ENCODE data around the gene ARHGAP29. TPM values are rescaled to one million over a fixed set of nuclear protein-coding genes. Genes with fewer than 3 reads are reported as not detected.

The ARHGAP29 gene
- total RNA-seq, 2 experiments from 2014 or later, result not detected

DNA sequence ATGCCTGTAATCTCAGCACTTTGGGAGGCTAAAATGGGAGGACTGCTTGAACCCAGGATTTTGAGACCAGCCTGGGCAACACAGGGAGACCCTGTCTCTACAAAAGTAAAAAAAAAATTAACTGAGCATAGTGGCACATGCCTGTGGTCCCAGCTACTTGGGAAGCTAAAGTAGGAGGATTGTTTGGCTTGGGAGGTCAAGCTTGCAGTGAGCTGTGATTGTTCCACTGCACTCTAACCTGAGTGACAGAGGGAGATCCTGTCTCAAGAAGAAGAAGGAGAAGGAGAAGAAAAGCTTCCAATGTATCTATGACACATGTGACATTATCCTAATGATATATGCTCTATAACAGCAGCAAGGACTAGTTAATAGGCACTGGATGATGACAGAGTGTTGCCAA lies 20.1 kb upstream of the ARHGAP29 start:
- intact Hi-C loops (cut with micrococcal nuclease), result no loop called here
- Mint-ChIP-seq H3K4me1 (ENCODE audit: low read depth) (no peaks in the 10 kb centered on the region), H3K27me3 (peaks cover 18% of the 10 kb centered on the region), H3K9me3 (no peaks in the 10 kb centered on the region), H3K36me3 (ENCODE audit: low read depth) (no peaks in the 10 kb centered on the region), H3K4me3 (no peak overlapping the region), H3K27ac (no peak overlapping the region)
- CTCF ChIA-PET, result no interaction called here
- no peak for ATAC-seq
- POLR2A ChIA-PET, result no interaction called here
- no peak for DNase-seq
- TF ChIP-seq, protein P1, sequence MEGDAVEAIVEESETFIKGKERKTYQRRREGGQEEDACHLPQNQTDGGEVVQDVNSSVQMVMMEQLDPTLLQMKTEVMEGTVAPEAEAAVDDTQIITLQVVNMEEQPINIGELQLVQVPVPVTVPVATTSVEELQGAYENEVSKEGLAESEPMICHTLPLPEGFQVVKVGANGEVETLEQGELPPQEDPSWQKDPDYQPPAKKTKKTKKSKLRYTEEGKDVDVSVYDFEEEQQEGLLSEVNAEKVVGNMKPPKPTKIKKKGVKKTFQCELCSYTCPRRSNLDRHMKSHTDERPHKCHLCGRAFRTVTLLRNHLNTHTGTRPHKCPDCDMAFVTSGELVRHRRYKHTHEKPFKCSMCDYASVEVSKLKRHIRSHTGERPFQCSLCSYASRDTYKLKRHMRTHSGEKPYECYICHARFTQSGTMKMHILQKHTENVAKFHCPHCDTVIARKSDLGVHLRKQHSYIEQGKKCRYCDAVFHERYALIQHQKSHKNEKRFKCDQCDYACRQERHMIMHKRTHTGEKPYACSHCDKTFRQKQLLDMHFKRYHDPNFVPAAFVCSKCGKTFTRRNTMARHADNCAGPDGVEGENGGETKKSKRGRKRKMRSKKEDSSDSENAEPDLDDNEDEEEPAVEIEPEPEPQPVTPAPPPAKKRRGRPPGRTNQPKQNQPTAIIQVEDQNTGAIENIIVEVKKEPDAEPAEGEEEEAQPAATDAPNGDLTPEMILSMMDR (IDR thresholded peaks at IDR 0.05), result no peak

DNA sequence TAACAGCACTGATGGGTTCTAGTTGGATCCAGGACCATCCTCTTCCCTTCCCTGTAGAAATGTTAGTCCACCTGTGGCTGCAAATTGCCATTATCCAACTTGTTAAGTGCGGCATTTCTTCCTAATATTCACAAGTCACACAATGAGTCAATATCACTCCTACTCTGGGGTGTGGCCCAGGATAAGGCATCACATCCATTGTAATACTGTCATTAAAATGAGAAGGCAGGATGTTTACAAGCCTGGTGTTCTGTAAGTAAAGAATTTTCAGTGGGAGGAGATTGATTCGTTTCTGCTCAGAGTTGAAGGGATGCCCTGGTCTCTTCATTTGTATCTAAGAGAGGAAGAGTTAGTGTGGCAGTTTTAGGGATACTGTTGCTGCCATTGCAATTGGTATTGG lies 18.1 kb upstream of the ARHGAP29 start:
- intact Hi-C loops (cut with micrococcal nuclease), result no loop called here
- ATAC-seq (no peak), DNase-seq (no peak)
- peaks cover 17% of the 10 kb centered on the region for H3K27me3 Mint-ChIP-seq
- no peaks in the 10 kb centered on the region for H3K9me3 Mint-ChIP-seq
- ChIA-PET CTCF (interaction anchor here (1.5 kb wide), 1 partner anchor 216 kb away, joined by 3 read pairs; no protein-coding TSS in a partner anchor), POLR2A (no interaction called here)
- H3K27ac Mint-ChIP-seq, result no peak overlapping the region
- no peaks in the 10 kb centered on the region for H3K4me1 Mint-ChIP-seq (ENCODE audit: low read depth)
- H3K36me3 Mint-ChIP-seq (ENCODE audit: low read depth), result no peaks in the 10 kb centered on the region
- TF ChIP-seq, protein P1 (IDR thresholded peaks at IDR 0.05), result no peak
- H3K4me3 Mint-ChIP-seq, result no peak overlapping the region

DNA sequence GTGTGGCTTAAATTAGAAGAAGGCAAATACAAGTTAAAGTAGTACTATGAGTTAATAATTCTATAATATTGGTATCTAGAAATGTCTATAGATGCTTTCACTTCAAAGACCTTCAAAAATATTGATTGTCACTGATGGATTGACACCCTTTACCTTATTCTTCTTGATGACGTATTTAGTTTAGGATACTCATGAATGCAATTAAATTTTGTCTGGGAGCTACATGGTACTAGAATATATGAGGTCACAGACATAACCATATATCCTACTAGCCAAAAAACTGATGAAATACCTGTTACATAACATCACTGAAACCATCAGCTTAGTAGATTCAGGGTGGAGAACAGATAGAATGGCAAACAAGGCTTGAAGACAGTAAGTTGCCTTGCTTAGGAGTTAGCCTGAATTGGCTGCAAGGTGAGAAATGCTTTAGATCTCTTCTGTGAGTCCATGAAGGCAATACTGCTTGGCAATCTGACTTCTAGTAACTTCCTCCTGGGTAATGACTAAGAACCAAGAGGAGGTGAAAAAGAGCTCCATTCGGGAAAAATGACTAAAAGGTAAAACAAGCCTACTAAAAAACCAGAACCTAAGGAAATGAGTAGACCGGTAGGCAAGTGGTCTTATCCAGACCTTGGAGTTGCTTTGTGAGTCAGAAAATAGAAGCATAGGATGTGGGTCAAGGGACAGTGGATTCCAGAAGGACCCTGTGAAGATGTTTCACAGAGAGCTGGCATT lies 16.9 kb upstream of the ARHGAP29 start:
- no peak for DNase-seq
- Mint-ChIP-seq H3K9me3 (no peaks in the 10 kb centered on the region), H3K4me1 (ENCODE audit: low read depth) (no peaks in the 10 kb centered on the region), H3K36me3 (ENCODE audit: low read depth) (no peaks in the 10 kb centered on the region), H3K27me3 (peaks cover 20% of the 10 kb centered on the region), H3K27ac (no peak overlapping the region), H3K4me3 (no peak overlapping the region)
- no peak for ATAC-seq
- ChIA-PET CTCF (no interaction called here), POLR2A (no interaction called here)
- intact Hi-C loops (cut with micrococcal nuclease), result no loop called here
- TF ChIP-seq, protein P1 (IDR thresholded peaks at IDR 0.05), result no peak

DNA sequence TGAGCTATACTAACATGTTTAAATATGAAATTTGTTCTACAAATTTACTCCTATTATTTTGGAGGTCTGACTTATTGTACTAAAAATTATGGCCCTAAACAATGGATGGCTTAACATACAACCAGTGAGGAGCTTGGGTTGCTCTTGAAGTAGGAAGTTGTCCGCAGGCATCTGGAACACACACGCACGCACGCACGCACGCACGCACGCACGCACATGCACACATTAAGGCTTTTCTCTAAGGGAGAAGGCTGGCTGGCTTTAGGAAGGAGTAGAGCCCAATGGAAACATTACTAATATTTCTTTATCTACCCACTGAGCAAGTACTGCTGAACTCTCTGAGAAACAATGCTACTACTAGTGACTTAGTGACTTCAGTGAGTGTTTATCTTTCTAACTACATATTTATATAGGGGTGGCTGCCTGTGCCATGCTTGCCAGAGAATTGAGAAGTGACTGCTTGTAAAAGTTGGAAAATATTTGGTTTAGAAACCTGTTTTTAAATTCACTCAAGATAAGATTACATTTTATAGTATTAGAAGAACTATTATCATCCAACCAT lies 16.2 kb upstream of the ARHGAP29 start:
- Mint-ChIP-seq H3K4me3 (no peak overlapping the region), H3K4me1 (ENCODE audit: low read depth) (no peaks in the 10 kb centered on the region), H3K36me3 (ENCODE audit: low read depth) (no peaks in the 10 kb centered on the region), H3K27me3 (peaks cover 26% of the 10 kb centered on the region), H3K9me3 (no peaks in the 10 kb centered on the region), H3K27ac (no peak overlapping the region)
- ChIA-PET POLR2A (no interaction called here), CTCF (no interaction called here)
- intact Hi-C loops (cut with micrococcal nuclease), result no loop called here
- DNase-seq (no peak), ATAC-seq (no peak)
- TF ChIP-seq, protein P1 (IDR thresholded peaks at IDR 0.05), result no peak

DNA sequence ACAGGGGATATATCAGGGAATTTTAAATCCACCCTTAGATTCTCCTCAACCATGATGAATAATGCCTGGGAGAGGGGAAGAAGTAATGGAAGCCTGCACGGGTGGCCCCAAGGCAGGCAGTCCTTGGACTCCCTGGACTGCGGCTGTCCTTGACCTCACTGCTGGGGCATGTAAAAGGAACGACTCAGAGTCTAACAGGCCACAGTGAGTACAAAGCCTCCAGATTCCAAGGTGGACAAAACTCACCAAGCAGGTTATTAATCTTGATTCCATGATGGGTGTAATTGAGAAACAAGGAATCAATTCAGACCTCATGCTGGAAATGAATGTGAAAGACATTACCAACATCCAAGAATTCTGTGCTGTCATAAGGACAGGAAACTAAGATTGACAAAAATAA lies 13.0 kb upstream of the ARHGAP29 start:
- Mint-ChIP-seq H3K27ac (no peak overlapping the region), H3K36me3 (ENCODE audit: low read depth) (no peaks in the 10 kb centered on the region), H3K9me3 (no peaks in the 10 kb centered on the region), H3K27me3 (peaks cover 44% of the 10 kb centered on the region), H3K4me3 (no peak overlapping the region), H3K4me1 (ENCODE audit: low read depth) (peaks cover 5% of the 10 kb centered on the region)
- intact Hi-C loops (cut with micrococcal nuclease), result no loop called here
- ATAC-seq, result no peak
- ChIA-PET CTCF (no interaction called here), POLR2A (no interaction called here)
- TF ChIP-seq, protein P1 (IDR thresholded peaks at IDR 0.05), result no peak
- no peak for DNase-seq
